OCI-LY7 (cell line): ENCODE results near the gene F7. TPM values are rescaled to one million over a fixed set of nuclear protein-coding genes. Genes with fewer than 3 reads are reported as not detected.

Experiments used
- BruUV-seq: library from RNA; stranded (reverse); fragments of 400-500 nt; replicated peaks from 2 replicates; lab custom pipeline; 2021; lab: Mats Ljungman, UMichigan
- CTCF ChIA-PET: fragments of 300-600 bp; sonication (Branson Sonifier 250); formaldehyde crosslinking; loops from one replicate; lab custom pipeline; 2022; ENCODE audit warnings: antibody characterized with exemption; ENCODE audit not compliant: unreplicated experiment; lab: Charles Lee
- POLR2A ChIA-PET: fragments of 300-600 bp; sonication (Branson Sonifier 250); formaldehyde crosslinking; loops from one replicate; lab custom pipeline; 2022; ENCODE audit warnings: antibody characterized with exemption; lab: Charles Lee
- DNase-seq: peaks from one replicate; pipeline ENCODE4 v3.0.0-alpha.2; 2015; ENCODE audit warnings: low spot score
- H2AFZ ChIP-seq: fragments of 200-600 bp; sonication (generic), shearing (Covaris generic); 2 replicates; pipeline ENCODE4 v1.6.1; 2014; ENCODE audit warnings: mild to moderate bottlenecking, antibody characterized with exemption, low read length, moderate library complexity
- H3K27ac ChIP-seq: fragments of 200-600 bp; sonication (generic); 2 replicates; pipeline ENCODE4 v1.5.1; 2014; ENCODE audit warnings: mixed run types, low read depth, mild to moderate bottlenecking, moderate library complexity, low read length, inconsistent platforms; ENCODE audit not compliant: poor library complexity, severe bottlenecking
- H3K36me3 ChIP-seq: fragments of 200-600 bp; sonication (generic); 2 replicates; pipeline ENCODE4 v1.6.1; 2014; ENCODE audit warnings: mild to moderate bottlenecking, antibody characterized with exemption, low read length, moderate library complexity, mixed read lengths; ENCODE audit not compliant: insufficient read depth
- H3K4me1 ChIP-seq: fragments of 200-600 bp; sonication (generic); 2 replicates; pipeline ENCODE4 v1.5.1; 2014; ENCODE audit warnings: mild to moderate bottlenecking, low read length; ENCODE audit not compliant: insufficient read depth, poor library complexity, severe bottlenecking
- H3K4me2 ChIP-seq: fragments of 200-600 bp; sonication (generic); 2 replicates; pipeline ENCODE4 v1.6.1; 2014; ENCODE audit warnings: mild to moderate bottlenecking, low read length
- H3K4me3 ChIP-seq: fragments of 200-600 bp; sonication (generic); 2 replicates; pipeline ENCODE4 v1.5.1; 2014; ENCODE audit warnings: mild to moderate bottlenecking, low read depth, low read length; ENCODE audit not compliant: poor library complexity, severe bottlenecking
- H3K79me2 ChIP-seq: fragments of 200-600 bp; sonication (generic); 2 replicates; pipeline ENCODE4 v1.6.1; 2016; ENCODE audit warnings: low read depth, mild to moderate bottlenecking, low read length, moderate library complexity, mixed read lengths; ENCODE audit not compliant: insufficient read depth
- H3K9me2 ChIP-seq: fragments of 200-600 bp; sonication (generic); 2 replicates; pipeline ENCODE4 v1.6.1; 2016; ENCODE audit warnings: mild to moderate bottlenecking, low read length, mixed read lengths; ENCODE audit not compliant: insufficient read depth
- H3K9me3 ChIP-seq: fragments of 200-600 bp; sonication (generic); 2 replicates; pipeline ENCODE4 v1.6.1; 2014; ENCODE audit warnings: mild to moderate bottlenecking, mixed run types, low read length, mixed read lengths
- H4K20me1 ChIP-seq: fragments of 200-600 bp; sonication (generic); 2 replicates; pipeline ENCODE4 v1.6.1; 2014; ENCODE audit warnings: mild to moderate bottlenecking, antibody characterized with exemption, low read length, moderate library complexity, mixed read lengths; ENCODE audit not compliant: insufficient read depth
- EZH2phosphoT487 ChIP-seq: fragments of 200-600 bp; sonication (generic); IDR thresholded peaks from 2 replicates; pipeline ENCODE4 v1.6.1; 2018; ENCODE audit warnings: low read depth, borderline replicate concordance, mild to moderate bottlenecking, mixed run types, antibody characterized with exemption, low read length, moderate library complexity, mixed read lengths
- intact Hi-C: fragments of 100-400 bp; cut with micrococcal nuclease; formaldehyde crosslinking; loops from one replicate; pipeline ENCODE4 v1.10.0; 2022; ENCODE audit not compliant: unreplicated experiment
- total RNA-seq, 2 experiments: library from RNA; depleted of rRNA in 1 of 2; stranded (reverse); fragments of >200 nt in 1 of 2; shearing (Covaris generic) in 1 of 2; gene quantifications; 2 replicates each; pipeline ENCODE4 v1.2.3, GENCODE V29; 2014 to 2022
- TF ChIP-seq, protein P1 (sequence below): fragments of 200-600 bp; sonication (generic); conservative IDR thresholded peaks from 2 replicates; pipeline ENCODE4 v1.5.1; 2014; ENCODE audit warnings: mild to moderate bottlenecking, antibody characterized with exemption, low read length, moderate library complexity, mixed read lengths

F7 gene
- total RNA-seq, 2 experiments from 2014 or later = not detected

DNA sequence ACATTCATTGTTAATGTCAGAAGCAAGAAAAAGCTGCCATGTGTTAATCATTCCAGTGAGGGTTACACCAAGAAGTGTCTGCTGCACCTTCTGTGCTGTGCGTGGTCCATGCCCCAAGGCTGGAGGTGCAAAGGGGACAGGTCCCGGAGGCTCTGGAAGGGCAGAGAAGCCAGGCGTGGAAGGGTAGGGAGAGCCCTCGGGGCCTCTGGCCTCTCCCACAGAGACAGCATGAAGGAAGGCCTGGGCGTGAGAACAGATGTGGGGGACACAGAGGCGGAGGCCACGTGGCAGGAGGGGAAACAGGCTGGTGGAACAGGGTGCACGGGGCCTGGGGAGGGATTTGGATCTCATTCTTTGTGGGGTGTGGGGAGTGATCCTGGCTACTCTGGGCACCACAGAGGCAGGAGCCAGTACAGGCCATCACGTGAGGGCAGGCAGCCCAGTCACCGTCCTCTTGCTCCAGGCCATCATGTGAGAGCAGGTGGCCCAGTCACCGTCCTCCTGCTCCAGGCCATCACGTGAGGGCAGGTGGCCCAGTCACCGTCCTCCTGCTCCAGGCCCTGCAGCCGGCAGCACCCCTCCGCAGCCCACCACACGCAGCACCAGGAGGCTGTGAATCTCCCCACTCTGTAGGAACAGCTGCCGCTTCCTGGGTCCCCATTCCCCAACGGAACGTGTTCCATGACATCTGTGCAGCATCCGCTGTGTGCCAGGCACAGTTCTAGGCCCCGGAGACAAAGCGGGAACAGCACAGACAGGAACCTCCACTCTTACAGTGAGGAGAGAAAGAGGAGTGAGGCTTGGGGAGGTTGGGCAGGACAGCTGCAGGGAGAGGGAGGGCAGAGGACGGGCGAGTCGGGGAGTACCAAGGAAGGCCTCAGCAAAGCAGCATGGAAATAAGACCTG lies 10.2 kb upstream of the F7 start:
- H2AFZ ChIP-seq = no peak overlapping the region
- no peak overlapping the region for H3K27ac ChIP-seq
- no peaks in the 10 kb centered on the region for H3K79me2 ChIP-seq
- H3K4me3 ChIP-seq = no peak overlapping the region
- no peak for TF ChIP-seq EZH2phosphoT487
- TF ChIP-seq, protein P1, sequence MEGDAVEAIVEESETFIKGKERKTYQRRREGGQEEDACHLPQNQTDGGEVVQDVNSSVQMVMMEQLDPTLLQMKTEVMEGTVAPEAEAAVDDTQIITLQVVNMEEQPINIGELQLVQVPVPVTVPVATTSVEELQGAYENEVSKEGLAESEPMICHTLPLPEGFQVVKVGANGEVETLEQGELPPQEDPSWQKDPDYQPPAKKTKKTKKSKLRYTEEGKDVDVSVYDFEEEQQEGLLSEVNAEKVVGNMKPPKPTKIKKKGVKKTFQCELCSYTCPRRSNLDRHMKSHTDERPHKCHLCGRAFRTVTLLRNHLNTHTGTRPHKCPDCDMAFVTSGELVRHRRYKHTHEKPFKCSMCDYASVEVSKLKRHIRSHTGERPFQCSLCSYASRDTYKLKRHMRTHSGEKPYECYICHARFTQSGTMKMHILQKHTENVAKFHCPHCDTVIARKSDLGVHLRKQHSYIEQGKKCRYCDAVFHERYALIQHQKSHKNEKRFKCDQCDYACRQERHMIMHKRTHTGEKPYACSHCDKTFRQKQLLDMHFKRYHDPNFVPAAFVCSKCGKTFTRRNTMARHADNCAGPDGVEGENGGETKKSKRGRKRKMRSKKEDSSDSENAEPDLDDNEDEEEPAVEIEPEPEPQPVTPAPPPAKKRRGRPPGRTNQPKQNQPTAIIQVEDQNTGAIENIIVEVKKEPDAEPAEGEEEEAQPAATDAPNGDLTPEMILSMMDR = no peak
- intact Hi-C loops = no loop called here
- H4K20me1 ChIP-seq = no peaks in the 10 kb centered on the region
- H3K9me2 ChIP-seq = no peaks in the 10 kb centered on the region
- H3K4me2 ChIP-seq = no peak overlapping the region
- H3K9me3 ChIP-seq = no peaks in the 10 kb centered on the region
- DNase-seq = no peak
- H3K36me3 ChIP-seq = no peaks in the 10 kb centered on the region
- H3K4me1 ChIP-seq = no peaks in the 10 kb centered on the region
- ChIA-PET POLR2A (no interaction called here), CTCF (no interaction called here)
- no TSS peak for BruUV-seq

DNA sequence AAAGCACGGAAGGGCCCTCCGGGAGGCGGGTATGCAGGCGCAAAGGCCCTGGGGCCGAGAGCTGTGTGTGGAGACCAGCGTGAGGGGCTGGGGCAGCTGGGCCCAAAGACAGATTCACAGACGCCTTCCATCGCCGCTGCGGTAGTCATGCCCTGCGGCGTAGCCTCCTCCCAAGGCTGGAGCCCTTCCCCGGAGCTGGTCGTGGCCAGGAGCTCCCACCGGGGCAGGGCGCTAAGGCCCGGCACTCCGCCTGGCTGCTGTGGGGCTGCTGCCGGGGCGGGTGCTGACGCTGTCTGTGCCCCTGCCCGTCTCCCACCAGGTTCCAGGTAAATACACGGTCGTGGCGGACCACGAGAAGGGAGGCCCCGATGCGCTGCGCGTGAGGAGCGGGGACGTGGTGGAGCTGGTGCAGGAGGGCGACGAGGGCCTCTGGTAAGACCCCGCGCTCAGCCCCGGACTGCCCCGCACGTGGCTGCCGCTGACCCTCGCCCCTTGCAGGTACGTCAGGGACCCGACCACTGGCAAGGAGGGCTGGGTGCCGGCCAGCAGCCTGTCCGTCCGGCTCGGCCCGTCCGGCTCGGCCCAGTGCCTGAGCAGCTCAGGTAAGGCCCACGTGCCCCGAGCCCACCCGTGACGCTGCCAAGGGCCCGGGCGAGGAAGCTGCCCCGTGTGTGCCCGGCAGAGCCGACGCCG lies 9.4 kb upstream of the F7 start:
- no peak overlapping the region for H2AFZ ChIP-seq
- no peak overlapping the region for H3K4me3 ChIP-seq
- no peaks in the 10 kb centered on the region for H3K9me3 ChIP-seq
- H3K4me2 ChIP-seq = no peak overlapping the region
- H3K27ac ChIP-seq = no peak overlapping the region
- no peaks in the 10 kb centered on the region for H3K79me2 ChIP-seq
- H4K20me1 ChIP-seq = no peaks in the 10 kb centered on the region
- no peak for DNase-seq
- no peaks in the 10 kb centered on the region for H3K36me3 ChIP-seq
- POLR2A ChIA-PET = no interaction called here
- intact Hi-C loops = no loop called here
- H3K4me1 ChIP-seq = no peaks in the 10 kb centered on the region
- TF ChIP-seq EZH2phosphoT487 = no peak
- TF ChIP-seq, protein P1 = no peak
- CTCF ChIA-PET = no interaction called here
- H3K9me2 ChIP-seq = no peaks in the 10 kb centered on the region
- BruUV-seq = no TSS peak
